Upper lobe of left lung (tissue), 6 donors: ENCODE results near the gene GALNT2. TPM values are rescaled to one million over a fixed set of nuclear protein-coding genes. Genes with fewer than 3 reads are reported as not detected.

Experiments
- ATAC-seq, 2 donors: fragments of 200-7000 bp; cut with Tn5 transposase; one replicate each; pipeline ENCODE4 v1.9.1; 2022; ENCODE audit warnings: mild to moderate bottlenecking in 2 of 2, moderate library complexity in 2 of 2; ENCODE audit not compliant: low FRiP score in 2 of 2
- DNase-seq, 2 donors: peaks; one replicate each; pipeline ENCODE4 v3.0.0-alpha.2; 2019 to 2020
- H3K27ac ChIP-seq, 4 donors: fragments of 200-600 bp; sonication (generic); one replicate each; pipeline ENCODE4 v1.5.1; 2016 to 2019
- H3K27me3 ChIP-seq, 4 donors: fragments of 200-600 bp; sonication (generic); one replicate each; pipeline ENCODE4 v1.5.1; 2017 to 2019
- H3K36me3 ChIP-seq, 4 donors: fragments of 200-600 bp; sonication (generic); one replicate each; pipeline ENCODE4 v1.5.1; 2016 to 2019
- H3K4me1 ChIP-seq, 4 donors: fragments of 200-600 bp; sonication (generic); one replicate each; pipeline ENCODE4 v1.5.1; 2018 to 2019
- H3K4me3 ChIP-seq, 4 donors: fragments of 200-600 bp; sonication (generic); one replicate each; pipeline ENCODE4 v1.5.1; 2017 to 2019; ENCODE audit warnings: mild to moderate bottlenecking in 2 of 4, moderate library complexity in 1 of 4
- H3K9me3 ChIP-seq, 4 donors: fragments of 200-600 bp; sonication (generic); one replicate each; pipeline ENCODE4 v1.5.1; 2018 to 2019
- CTCF ChIP-seq, 6 experiments: fragments of 450-650 bp in 4 of 6; fragments of 200-600 bp in 2 of 6; sonication (generic) in 2 of 6; IDR thresholded peaks; one replicate each; pipeline ENCODE4 v1.5.1; 2016 to 2019; ENCODE audit warnings: antibody characterized with exemption in 6 of 6
- EP300 ChIP-seq, 4 donors: sonication (generic); formaldehyde crosslinking; IDR thresholded peaks; one replicate each; pipeline ENCODE4 v1.5.1; 2017; ENCODE audit warnings: antibody characterized with exemption in 4 of 4, control low read depth in 2 of 4
- POLR2A ChIP-seq, 4 donors: fragments of 450-650 bp; IDR thresholded peaks; one replicate each; pipeline ENCODE4 v1.5.1; 2016 to 2017; ENCODE audit warnings: antibody characterized with exemption in 4 of 4, mild to moderate bottlenecking in 2 of 4
- POLR2AphosphoS5 ChIP-seq, 2 donors: sonication (generic); formaldehyde crosslinking; IDR thresholded peaks; one replicate each; pipeline ENCODE4 v1.5.1; 2017; ENCODE audit warnings: antibody characterized with exemption in 2 of 2
- WGBS, 2 donors: methylation state at CpG; one replicate each; pipeline ENCODE4 v1.1.5; 2017 to 2018; 5-methylcytosine and 5-hydroxymethylcytosine counted together
- total RNA-seq, 6 donors: library from RNA; depleted of rRNA in 4 of 6; stranded (reverse); fragments of >200 nt in 4 of 6; gene quantifications; one replicate each; pipeline versions ENCODE4 v1.1.0 to v1.2.1, GENCODE V29; 2016 to 2021
- donor health status: DM: no; HTN: no; CAD: no; lungs with moderate emphysema.
- donor health status: DM: no; HTN: yes; CAD: no; lungs with severe emphysema.

The GALNT2 gene
- total RNA-seq, 6 donors from 2014 or later: 51.3 to 62.3 (median 56.2) TPM

GRCh38 chr1:230243583-230244353 lies 176.7 kb downstream of the GALNT2 start:
- no peak overlapping the region for H3K4me3 ChIP-seq
- DNase-seq (no peak), ATAC-seq (peak in 1 of 2 donors; percentile 21)
- H3K27me3 ChIP-seq: no peaks in the 10 kb centered on the region
- TF ChIP-seq POLR2AphosphoS5 (IDR thresholded peaks at IDR 0.05) (no peak), CTCF (IDR thresholded peaks at IDR 0.05) (no peak), POLR2A (IDR thresholded peaks at IDR 0.05) (no peak), EP300 (IDR thresholded peaks at IDR 0.05) (no peak)
- 89 to 95% methylated on average over 12 to 15 of the region's 15 CpGs for WGBS, 2 donors
- no peak overlapping the region for H3K27ac ChIP-seq
- no peaks in the 10 kb centered on the region for H3K4me1 ChIP-seq
- no peaks in the 10 kb centered on the region for H3K9me3 ChIP-seq
- peaks cover 11 to 63% (median 29%) of the 10 kb centered on the region in 4 donors for H3K36me3 ChIP-seq

GRCh38 chr1:230246551-230246950 lies 179.5 kb downstream of the GALNT2 start:
- Histone ChIP-seq H3K36me3 (peaks cover 11 to 80% (median 45%) of the 10 kb centered on the region in 4 donors), H3K4me1 (no peaks in the 10 kb centered on the region), H3K27me3 (no peaks in the 10 kb centered on the region), H3K9me3 (no peaks in the 10 kb centered on the region), H3K4me3 (no peak overlapping the region), H3K27ac (no peak overlapping the region)
- DNase-seq: no peak
- no peak for ATAC-seq
- WGBS, 2 donors: 78 to 80% methylated on average over 4 of the region's 4 CpGs
- TF ChIP-seq POLR2A (IDR thresholded peaks at IDR 0.05) (no peak), POLR2AphosphoS5 (IDR thresholded peaks at IDR 0.05) (no peak), EP300 (IDR thresholded peaks at IDR 0.05) (no peak), CTCF (IDR thresholded peaks at IDR 0.05) (no peak)

- Histone ChIP-seq H3K27ac (no peak overlapping the region), H3K36me3 (peaks cover 9 to 84% (median 41%) of the 10 kb centered on the region in 4 donors), H3K9me3 (no peaks in the 10 kb centered on the region), H3K27me3 (no peaks in the 10 kb centered on the region), H3K4me1 (no peaks in the 10 kb centered on the region), H3K4me3 (no peak overlapping the region)
- TF ChIP-seq CTCF (IDR thresholded peaks at IDR 0.05) (no peak), EP300 (IDR thresholded peaks at IDR 0.05) (no peak), POLR2A (IDR thresholded peaks at IDR 0.05) (no peak), POLR2AphosphoS5 (IDR thresholded peaks at IDR 0.05) (no peak)
- WGBS, 2 donors: 88 to 91% methylated on average over 8 of the region's 8 CpGs
- ATAC-seq: no peak
- DNase-seq: no peak
Observed at GRCh38 chr1:230248016-230248888, 181.2 kb downstream of the GALNT2 start.

GRCh38 chr1:230248889-230249270 lies 181.8 kb downstream of the GALNT2 start:
- TF ChIP-seq EP300 (IDR thresholded peaks at IDR 0.05) (no peak), POLR2A (IDR thresholded peaks at IDR 0.05) (no peak), CTCF (IDR thresholded peaks at IDR 0.05) (no peak), POLR2AphosphoS5 (IDR thresholded peaks at IDR 0.05) (no peak)
- WGBS, 2 donors: 69% methylated on average over 7 of the region's 7 CpGs
- no peak overlapping the region for H3K27ac ChIP-seq

More at GRCh38 chr1:230248889-230249270, 181.8 kb downstream of the GALNT2 start:
- Histone ChIP-seq H3K27me3 (no peaks in the 10 kb centered on the region), H3K4me3 (no peak overlapping the region), H3K4me1 (no peaks in the 10 kb centered on the region), H3K36me3 (peaks cover 6 to 79% (median 41%) of the 10 kb centered on the region in 4 donors), H3K9me3 (no peaks in the 10 kb centered on the region)
- DNase-seq: no peak
- ATAC-seq: peak in 1 of 2 donors; percentile 33
